SK-N-SH (cell line): ENCODE measurements around the gene DNAH14. TPM values are rescaled to one million over a fixed set of nuclear protein-coding genes. Genes with fewer than 3 reads are reported as not detected.
"Not testable (repeated sequence)": the region's sequence is repeated elsewhere in the genome, so short reads cannot be mapped to it uniquely, and the experiment has no call there.

Experiments
- CTCF ChIA-PET: fragments of 300-600, 350-600 bp; formaldehyde crosslinking; extraction: SDS; loops from one replicate; lab custom pipeline; 2021; lab: Yijun Ruan, JAX
- POLR2A ChIA-PET: fragments of 350-600 bp; sonication (Branson Sonifier 250); formaldehyde crosslinking; extraction: SDS; loops from one replicate; lab custom pipeline; 2020; ENCODE audit warnings: antibody characterized with exemption, inconsistent platforms; lab: Yijun Ruan, JAX
- DNase-seq: peaks from one replicate; pipeline ENCODE4 v3.0.0; 2012
- H2AFZ ChIP-seq: fragments of 200-600 bp; sonication (generic); 2 replicates; pipeline ENCODE4 v1.8.1; 2016; ENCODE audit warnings: antibody characterized with exemption, mild to moderate bottlenecking, low read depth
- H3F3A ChIP-seq: fragments of 200-600 bp; sonication (generic); replicated peaks from 2 replicates; pipeline ENCODE3; 2016; ENCODE audit warnings: antibody characterized with exemption, mild to moderate bottlenecking; ENCODE audit not compliant: insufficient read depth
- H3K27ac ChIP-seq, 2 experiments: fragments of 200-500 bp in 1 of 2; fragments of 200-600 bp in 1 of 2; sonication (Bioruptor generic) in 1 of 2; sonication (generic), shearing (Covaris generic) in 1 of 2; 2 replicates each; pipeline versions ENCODE4 v1.5.1 to v1.6.1; 2014 to 2016; ENCODE audit warnings: low read depth in 2 of 2, inconsistent platforms in 1 of 2, low read length in 1 of 2, mild to moderate bottlenecking in 1 of 2, mixed read lengths in 1 of 2
- H3K27me3 ChIP-seq: fragments of 200-600 bp; sonication (generic), shearing (Covaris generic); 2 replicates; pipeline ENCODE4 v1.6.1; 2016; ENCODE audit warnings: mixed run types; ENCODE audit not compliant: insufficient read depth
- H3K36me3 ChIP-seq, 2 experiments: fragments of 200-500 bp in 1 of 2; fragments of 200-600 bp in 1 of 2; sonication (Bioruptor generic) in 1 of 2; sonication (generic) in 1 of 2; replicated peaks in 1 of 2; 2 replicates each; pipeline versions ENCODE3 to v1.5.1; 2014 to 2016; ENCODE audit warnings: low read length in 1 of 2, mild to moderate bottlenecking in 1 of 2; ENCODE audit not compliant: insufficient read depth in 2 of 2, control insufficient read depth in 1 of 2
- H3K4me1 ChIP-seq, 2 experiments: fragments of 200-500 bp in 1 of 2; fragments of 200-600 bp in 1 of 2; sonication (Bioruptor generic) in 1 of 2; sonication (generic), shearing (Covaris generic) in 1 of 2; 2 replicates each; pipeline versions ENCODE4 v1.5.1 to v1.6.1; 2014 to 2016; ENCODE audit warnings: low read depth in 1 of 2, low read length in 1 of 2, mixed run types in 1 of 2; ENCODE audit not compliant: insufficient read depth in 2 of 2, control insufficient read depth in 1 of 2
- H3K4me2 ChIP-seq: fragments of 200-600 bp; sonication (generic), shearing (Covaris generic); 2 replicates; pipeline ENCODE4 v1.6.1; 2017; ENCODE audit warnings: mixed run types
- H3K4me3 ChIP-seq, 2 experiments: fragments of 200-500 bp in 1 of 2; fragments of 200-600 bp in 1 of 2; sonication (Bioruptor generic) in 1 of 2; sonication (generic), shearing (Covaris generic) in 1 of 2; 2 replicates each; pipeline versions ENCODE4 v1.5.1 to v1.8.1; 2014 to 2016; ENCODE audit warnings: low read depth in 2 of 2, inconsistent platforms in 1 of 2, low read length in 1 of 2, mild to moderate bottlenecking in 1 of 2, mixed read lengths in 1 of 2, moderate library complexity in 1 of 2
- H3K79me2 ChIP-seq: fragments of 200-600 bp; sonication (generic); 2 replicates; pipeline ENCODE4 v1.8.1; 2017; ENCODE audit warnings: mild to moderate bottlenecking; ENCODE audit not compliant: insufficient read depth
- H3K9ac ChIP-seq: fragments of 200-600 bp; sonication (generic); 2 replicates; pipeline ENCODE4 v1.6.1; 2017; ENCODE audit warnings: mixed run types
- H3K9me2 ChIP-seq: fragments of 200-600 bp; sonication (generic); 2 replicates; pipeline ENCODE4 v1.6.1; 2017; ENCODE audit warnings: mixed run types
- H3K9me3 ChIP-seq: fragments of 200-600 bp; sonication (generic); 2 replicates; pipeline ENCODE4 v1.6.1; 2017; ENCODE audit warnings: mixed run types, mild to moderate bottlenecking, moderate library complexity
- H4K20me1 ChIP-seq: fragments of 200-600 bp; sonication (generic); 2 replicates; pipeline ENCODE4 v1.6.1; 2017; ENCODE audit warnings: mild to moderate bottlenecking, mixed run types; ENCODE audit not compliant: insufficient read depth
- CTCF ChIP-seq: fragments of 200-600 bp; sonication (generic); IDR thresholded peaks from 2 replicates; pipeline ENCODE4 v1.6.1; 2017; ENCODE audit warnings: antibody characterized with exemption, mild to moderate bottlenecking, moderate library complexity
- ELF1 ChIP-seq: IDR thresholded peaks from 2 replicates; pipeline ENCODE4 v1.4.0; 2012
- EZH2phosphoT487 ChIP-seq: fragments of 200-600 bp; sonication (generic); IDR thresholded peaks from 2 replicates; pipeline ENCODE4 v1.6.1; 2017; ENCODE audit warnings: low read depth, mixed run types, mild to moderate bottlenecking, antibody characterized with exemption, moderate library complexity, borderline replicate concordance
- FOSL2 ChIP-seq: IDR thresholded peaks from 2 replicates; pipeline ENCODE4 v1.4.0; 2012; ENCODE audit warnings: low read depth, mild to moderate bottlenecking, moderate library complexity, borderline replicate concordance
- GATA2 ChIP-seq: sonication (generic); formaldehyde crosslinking; IDR thresholded peaks from 2 replicates; pipeline ENCODE4 v1.5.0; 2020; ENCODE audit warnings: mild to moderate bottlenecking, missing genetic modification reagents
- MEF2A ChIP-seq: IDR thresholded peaks from 2 replicates; pipeline ENCODE4 v1.4.0; 2012; ENCODE audit warnings: low read depth, borderline replicate concordance
- MXI1 ChIP-seq: IDR thresholded peaks from 2 replicates; pipeline ENCODE4 v1.6.1; 2012; ENCODE audit warnings: mild to moderate bottlenecking, low read depth, low read length, improper control_type of control experiment
- NFIC ChIP-seq: IDR thresholded peaks from 2 replicates; pipeline ENCODE4 v1.4.0; 2012; ENCODE audit warnings: borderline replicate concordance
- NRF1 ChIP-seq: IDR thresholded peaks from 2 replicates; pipeline ENCODE4 v1.6.1; 2012; ENCODE audit warnings: low read depth, mild to moderate bottlenecking, low read length
- PBX3 ChIP-seq: IDR thresholded peaks from 2 replicates; pipeline ENCODE4; 2012
- RCOR1 ChIP-seq: fragments of 150-350 bp; IDR thresholded peaks from 2 replicates; pipeline ENCODE4 v1.6.1; 2017; ENCODE audit warnings: antibody characterized with exemption, low read length
- REST ChIP-seq: IDR thresholded peaks from 2 replicates; pipeline ENCODE4 v1.6.1; 2012; ENCODE audit warnings: mild to moderate bottlenecking, low read depth, low read length, moderate library complexity
- RFX5 ChIP-seq: IDR thresholded peaks from 2 replicates; pipeline ENCODE4 v1.6.1; 2012; ENCODE audit warnings: mild to moderate bottlenecking, improper control_type of control experiment, low read length
- SIN3A ChIP-seq: IDR thresholded peaks from 2 replicates; pipeline ENCODE4 v1.6.1; 2012; ENCODE audit warnings: low read depth, mild to moderate bottlenecking, low read length, moderate library complexity, borderline replicate concordance
- TCF12 ChIP-seq: IDR thresholded peaks from 2 replicates; pipeline ENCODE4 v1.4.0; 2012
- USF2 ChIP-seq: fragments of 150-350 bp; IDR thresholded peaks from 2 replicates; pipeline ENCODE4 v1.6.1; 2017; ENCODE audit warnings: antibody characterized with exemption, low read length, low read depth, borderline replicate concordance
- ZBTB33 ChIP-seq: IDR thresholded peaks from 2 replicates; pipeline ENCODE4 v1.4.0; 2012; ENCODE audit warnings: low read depth, borderline replicate concordance
- WGBS: methylation state at CpG from one replicate; pipeline ENCODE4 v1.1.6; 2017; ENCODE audit warnings: low lambda C conversion rate; 5-methylcytosine and 5-hydroxymethylcytosine counted together
- polyA plus RNA-seq, 3 experiments: library from polyadenylated mRNA; depleted of rRNA; stranded (reverse); fragments of >200 nt; gene quantifications; 2 replicates each; pipeline ENCODE4 v1.2.3, GENCODE V29; 2012

DNAH14 gene
- polyA plus RNA-seq, 1 of the 3 experiments (the other 2 are of a cell fraction), result 8.0 TPM

GRCh38 chr1:224980181-224980580 is 50.7 kb downstream of the DNAH14 start (continued):
- TF ChIP-seq ZBTB33 (no peak), TCF12 (no peak), CTCF (no peak)

GRCh38 chr1:224981922-224982354 is 52.5 kb downstream of the DNAH14 start:
- H4K20me1 ChIP-seq, DNase-seq, H2AFZ ChIP-seq, H3K27me3 ChIP-seq, H3K79me2 ChIP-seq, H3F3A ChIP-seq, H3K9me3 ChIP-seq, POLR2A ChIA-PET, H3K4me2 ChIP-seq, H3K9me2 ChIP-seq, H3K4me3 ChIP-seq, H3K27ac ChIP-seq, H3K4me1 ChIP-seq, H3K36me3 ChIP-seq, H3K9ac ChIP-seq: not testable (repeated sequence)
- WGBS, result 80% methylated on average over 1 of the region's 1 CpG
- CTCF ChIA-PET, result interaction anchor here (0.6 kb wide), 1 partner anchor 389 kb away, joined by 3 read pairs; no protein-coding TSS in a partner anchor

- Histone ChIP-seq H2AFZ (no peak overlapping the region), H3K4me2 (no peak overlapping the region), H3K9ac (no peak overlapping the region), H3K9me3 (no peaks in the 10 kb centered on the region), H3K4me3 (no peak overlapping the region), H3K9me2 (no peaks in the 10 kb centered on the region), H3K79me2 (no peaks in the 10 kb centered on the region), H3K27ac (no peak overlapping the region), H3K4me1 (no peaks in the 10 kb centered on the region), H3F3A (no peaks in the 10 kb centered on the region), H3K27me3 (no peaks in the 10 kb centered on the region), H3K36me3 (no peaks in the 10 kb centered on the region)
- POLR2A ChIA-PET, result no interaction called here
- DNase-seq, result no peak
- TF ChIP-seq MEF2A (no peak), EZH2phosphoT487 (no peak), USF2 (no peak), FOSL2 (no peak), RCOR1 (no peak), PBX3 (no peak), MXI1 (no peak), NFIC (no peak), ELF1 (no peak), REST (no peak), SIN3A (no peak), RFX5 (no peak), GATA2 (no peak), NRF1 (no peak)
- TF ChIP-seq, all 33 proteins: peak for 0
- 87% methylated on average over 6 of the region's 6 CpGs for WGBS
- CTCF ChIA-PET, result interaction anchor here (1.3 kb wide), 2 partner anchors 22 to 344 kb away, joined by 3 read pairs; no protein-coding TSS in a partner anchor
- H4K20me1 ChIP-seq, result no peaks in the 10 kb centered on the region
These were observed 58.6 kb downstream of the DNAH14 start for GRCh38 chr1:224988042-224988441.
